IMR-90 (cell line): ENCODE data around the gene GPI. TPM values are rescaled to one million over a fixed set of nuclear protein-coding genes. Genes with fewer than 3 reads are reported as not detected.

ENCODE experiments used
- ATAC-seq: fragments of 200-7000 bp; cut with Tn5 transposase; 2 replicates; pipeline ENCODE4 v1.9.1; 2020; ENCODE audit warnings: low read depth, mild to moderate bottlenecking, moderate library complexity
- BruUV-seq: library from RNA; stranded (reverse); fragments of 400-500 nt; replicated peaks from 2 replicates; lab custom pipeline; 2021; lab: Mats Ljungman, UMichigan
- CTCF ChIA-PET: fragments of 300-600 bp; formaldehyde crosslinking; extraction: SDS; loops from one replicate; lab custom pipeline; 2021; ENCODE audit warnings: antibody characterized with exemption; lab: Yijun Ruan, JAX
- POLR2A ChIA-PET: fragments of 300-600 bp; sonication (Branson Sonifier 250); formaldehyde crosslinking; loops from one replicate; lab custom pipeline; 2022; ENCODE audit warnings: antibody characterized with exemption; ENCODE audit not compliant: unreplicated experiment; lab: Charles Lee
- DNase-seq: peaks from one replicate; pipeline ENCODE4 v3.0.0; 2013
- H2AFZ ChIP-seq: replicated peaks from 2 replicates; pipeline ENCODE3; 2013; ENCODE audit warnings: low read length, mild to moderate bottlenecking; ENCODE audit not compliant: poor library complexity
- H2AK5ac ChIP-seq: 2 replicates; pipeline ENCODE4 v1.6.1; 2013; ENCODE audit warnings: low read depth, low read length, inconsistent platforms
- H2AK9ac ChIP-seq: replicated peaks from 2 replicates; pipeline ENCODE3; 2013; ENCODE audit warnings: mild to moderate bottlenecking, low read depth, low read length, moderate library complexity; ENCODE audit not compliant: poor library complexity
- H2BK120ac ChIP-seq: 2 replicates; pipeline ENCODE4 v1.6.1; 2013; ENCODE audit warnings: low read depth, low read length, inconsistent platforms
- H2BK15ac ChIP-seq: 3 replicates; pipeline ENCODE4 v1.6.1; 2013; ENCODE audit warnings: low read depth, low read length, inconsistent platforms
- H2BK20ac ChIP-seq: 2 replicates; pipeline ENCODE4 v1.6.1; 2013; ENCODE audit warnings: low read depth, mild to moderate bottlenecking, inconsistent platforms, low read length, moderate library complexity
- H2BK5ac ChIP-seq: 2 replicates; pipeline ENCODE4 v1.6.1; 2013; ENCODE audit warnings: mild to moderate bottlenecking, low read depth, low read length, inconsistent platforms; ENCODE audit not compliant: poor library complexity, severe bottlenecking
- H3K14ac ChIP-seq: replicated peaks from 2 replicates; pipeline ENCODE4 v1.6.1; 2013; ENCODE audit warnings: low read depth, low read length, inconsistent platforms
- H3K18ac ChIP-seq: 2 replicates; pipeline ENCODE4 v1.6.1; 2013; ENCODE audit warnings: low read depth, low read length, control low read depth
- H3K23ac ChIP-seq: 2 replicates; pipeline ENCODE4 v1.6.1; 2013; ENCODE audit warnings: low read depth, low read length, inconsistent platforms
- H3K27ac ChIP-seq: 2 replicates; pipeline ENCODE4 v1.5.1; 2013; ENCODE audit warnings: mild to moderate bottlenecking, control low read depth, low read length; ENCODE audit not compliant: insufficient read depth
- H3K27me3 ChIP-seq: 2 replicates; pipeline ENCODE4 v1.6.1; 2013; ENCODE audit warnings: low read length; ENCODE audit not compliant: control insufficient read depth, insufficient read depth
- H3K36me3 ChIP-seq: 2 replicates; pipeline ENCODE4 v1.6.1; 2013; ENCODE audit warnings: low read length, mixed read lengths; ENCODE audit not compliant: control insufficient read depth, insufficient read depth
- H3K4ac ChIP-seq: 2 replicates; pipeline ENCODE4 v1.6.1; 2013; ENCODE audit warnings: low read depth, low read length, inconsistent platforms
- H3K4me1 ChIP-seq: 2 replicates; pipeline ENCODE4 v1.6.1; 2013; ENCODE audit warnings: low read length, mixed read lengths; ENCODE audit not compliant: control insufficient read depth, insufficient read depth
- H3K4me2 ChIP-seq: 2 replicates; pipeline ENCODE4 v1.6.1; 2013; ENCODE audit warnings: low read depth, mild to moderate bottlenecking, control low read depth, low read length, moderate library complexity
- H3K4me3 ChIP-seq: 2 replicates; pipeline ENCODE4 v1.5.1; 2013; ENCODE audit warnings: low read depth, mild to moderate bottlenecking, control low read depth, low read length, moderate library complexity; ENCODE audit not compliant: insufficient read depth
- H3K56ac ChIP-seq: 2 replicates; pipeline ENCODE4 v1.6.1; 2013; ENCODE audit warnings: low read length, inconsistent platforms; ENCODE audit not compliant: insufficient read depth; ENCODE audit errors: extremely low read depth
- H3K79me1 ChIP-seq, 2 experiments: 2 replicates each; pipeline ENCODE4 v1.6.1; 2013; ENCODE audit warnings: low read length in 2 of 2, inconsistent platforms in 1 of 2, low read depth in 1 of 2
- H3K9ac ChIP-seq: 2 replicates; pipeline ENCODE4 v1.6.1; 2013; ENCODE audit warnings: low read depth, low read length, control low read depth
- H3K9me1 ChIP-seq: 2 replicates; pipeline ENCODE4 v1.6.1; 2013; ENCODE audit warnings: low read length, inconsistent platforms; ENCODE audit not compliant: insufficient read depth
- H3K9me3 ChIP-seq: 2 replicates; pipeline ENCODE4 v1.6.1; 2013; ENCODE audit warnings: low read length; ENCODE audit not compliant: control insufficient read depth, insufficient read depth
- H4K20me1 ChIP-seq: 2 replicates; pipeline ENCODE4 v1.6.1; 2013; ENCODE audit warnings: low read length, inconsistent platforms; ENCODE audit not compliant: insufficient read depth
- H4K5ac ChIP-seq: 2 replicates; pipeline ENCODE4 v1.6.1; 2013; ENCODE audit warnings: mild to moderate bottlenecking, low read depth, low read length, control low read depth
- H4K8ac ChIP-seq, 2 experiments: 2 replicates each; pipeline ENCODE4 v1.6.1; 2013; ENCODE audit warnings: low read depth in 2 of 2, low read length in 2 of 2, control low read depth in 1 of 2, inconsistent platforms in 1 of 2
- H4K91ac ChIP-seq: 2 replicates; pipeline ENCODE4 v1.6.1; 2013; ENCODE audit warnings: low read depth, low read length, inconsistent platforms; ENCODE audit not compliant: insufficient read depth
- FOS ChIP-seq: fragments of 150-350 bp; IDR thresholded peaks from 2 replicates; pipeline ENCODE4 v1.6.1; 2016; ENCODE audit warnings: low read depth, low read length
- RFX5 ChIP-seq: IDR thresholded peaks from 2 replicates; pipeline ENCODE4 v1.8.0; 2012; ENCODE audit warnings: low read depth, mild to moderate bottlenecking, low read length, moderate library complexity
- WGBS, 2 experiments: methylation state at CpG; one replicate each; pipeline versions ENCODE4 v1.1.5 to v1.1.7; 2013; ENCODE audit warnings: missing lambda C conversion rate in 2 of 2; ENCODE audit not compliant: insufficient read length in 1 of 2; ENCODE audit errors: extremely low coverage in 2 of 2; 5-methylcytosine and 5-hydroxymethylcytosine counted together
- dilution Hi-C: fragments of 300-500 bp; cut with HindIII; formaldehyde crosslinking; loops from one replicate; pipeline ENCODE4 v1.14.3; 2018; ENCODE audit warnings: low sequenced_read_pairs; ENCODE audit not compliant: unreplicated experiment
- in situ Hi-C: fragments of 300-500 bp; cut with MboI; formaldehyde crosslinking; loops from 3 replicates; pipeline ENCODE4 v1.14.3; 2019; ENCODE audit warnings: low sequenced_read_pairs, inconsistent platforms, mixed read lengths
- intact Hi-C: fragments of 100-400 bp; cut with micrococcal nuclease; formaldehyde crosslinking; loops from 2 replicates; pipeline ENCODE4 v1.10.0; 2022
- polyA plus RNA-seq, 3 experiments: library from polyadenylated mRNA; depleted of rRNA; stranded (reverse); fragments of >200 nt; gene quantifications; 2 replicates each; pipeline ENCODE4 v1.2.3, GENCODE V29; 2012; ENCODE audit warnings: low replicate concordance in 1 of 3
- total RNA-seq: library from RNA; depleted of rRNA; stranded (reverse); fragments of >200 nt; gene quantifications from 2 replicates; pipeline ENCODE4 v1.2.3, GENCODE V29; 2012

The GPI gene
- total and polyA plus RNA-seq, 2 of the 4 experiments (the other 2 are of a cell fraction), result 147 to 239 TPM

GRCh38 chr19:34364462-34364829, 550 bp upstream of the GPI start:
- TF ChIP-seq RFX5 (no peak), FOS (no peak)
- POLR2A ChIA-PET, result no interaction called here
- DNase-seq (no peak), ATAC-seq (no peak)
- dilution Hi-C loops (no loop called here), in situ Hi-C loops (no loop called here), intact Hi-C loops (no loop called here)
- Histone ChIP-seq H3K36me3 (peaks cover 24% of the 10 kb centered on the region), H3K27me3 (no peaks in the 10 kb centered on the region), H2BK120ac (peak overlapping the region; percentile 13; the same call in 1 of the 2 replicates), H2BK20ac (no peak overlapping the region), H3K9me1 (peaks cover 29% of the 10 kb centered on the region), H2AFZ (peak overlapping the region; percentile 95), H3K56ac (peak overlapping the region; percentile 56; the same call in 1 of the 2 replicates), H2BK15ac (peak overlapping the region; percentile 47; the same call in 2 of the 3 replicates), H3K4ac (peak overlapping the region; percentile 65), H3K4me1 (peaks cover 21% of the 10 kb centered on the region), H4K8ac (peak overlapping the region; percentile 80 to 96), H2BK5ac (peak overlapping the region; percentile 40), H4K5ac (peak overlapping the region; percentile 65; the same call in 1 of the 2 replicates), H2AK9ac (peak overlapping the region; percentile 77), H3K23ac (peak overlapping the region; percentile 50; the same call in 1 of the 2 replicates), H3K4me2 (peak overlapping the region; percentile 77), H4K20me1 (peaks cover 28% of the 10 kb centered on the region), H3K9ac (peak overlapping the region; percentile 66), H3K79me1 (peaks cover 20 to 44% of the 10 kb centered on the region in 2 experiments), H3K4me3 (peak overlapping the region; percentile 99), H2AK5ac (peak overlapping the region; percentile 88), H3K9me3 (no peaks in the 10 kb centered on the region), H3K18ac (peak overlapping the region; percentile 16; the same call in 1 of the 2 replicates), H3K27ac (peak overlapping the region; percentile 39; the same call in 1 of the 2 replicates), H3K14ac (peak overlapping the region; percentile 61; the same call in 1 of the 2 replicates), H4K91ac (peak overlapping the region; percentile 74)
- no CpG with 5 or more reads among the region's 11 CpGs for WGBS, 2 experiments
- CTCF ChIA-PET, result no interaction called here
- no TSS peak for BruUV-seq
